Neural cell (in vitro differentiated cells): Measurements from ENCODE around the gene KDM4C. TPM values are rescaled to one million over a fixed set of nuclear protein-coding genes. Genes with fewer than 3 reads are reported as not detected.

ENCODE experiments used
- H2AFZ ChIP-seq: fragments of 200-600, 300-800 bp; sonication (generic), shearing (Covaris generic); 2 replicates; pipeline ENCODE4 v1.6.0; 2014; ENCODE audit warnings: low read depth, mild to moderate bottlenecking, antibody characterized with exemption, low read length, moderate library complexity
- H3F3A ChIP-seq: fragments of 200-600 bp; shearing (Covaris generic); 2 replicates; pipeline ENCODE4 v1.6.1; 2016; ENCODE audit warnings: mild to moderate bottlenecking, moderate library complexity, mixed read lengths, antibody characterized with exemption, low read length; ENCODE audit not compliant: insufficient read depth, poor library complexity, severe bottlenecking
- H3K27ac ChIP-seq: fragments of 200-600, 300-800 bp; sonication (generic), shearing (Covaris generic); 2 replicates; pipeline ENCODE4 v1.5.1; 2014; ENCODE audit warnings: mild to moderate bottlenecking, low read length, moderate library complexity
- H3K27me3 ChIP-seq: fragments of 300-800, 200-600 bp; sonication (generic), shearing (Covaris generic); 2 replicates; pipeline ENCODE4 v1.6.0; 2014; ENCODE audit warnings: mild to moderate bottlenecking, low read depth, low read length, moderate library complexity; ENCODE audit not compliant: insufficient read depth
- H3K36me3 ChIP-seq: fragments of 300-800, 200-600 bp; sonication (generic), shearing (Covaris generic); 2 replicates; pipeline ENCODE4 v1.5.1; 2014; ENCODE audit warnings: mild to moderate bottlenecking, antibody characterized with exemption, low read length, moderate library complexity; ENCODE audit not compliant: insufficient read depth
- H3K4me2 ChIP-seq: fragments of 300-800, 200-600 bp; sonication (generic), shearing (Covaris generic); 2 replicates; pipeline ENCODE4 v1.6.0; 2014; ENCODE audit warnings: mild to moderate bottlenecking, low read length
- H3K4me3 ChIP-seq: fragments of 300-800, 200-600 bp; sonication (generic), shearing (Covaris generic); 2 replicates; pipeline ENCODE4 v1.5.1; 2014; ENCODE audit warnings: mild to moderate bottlenecking, low read length, moderate library complexity
- H3K79me2 ChIP-seq: fragments of 200-600 bp; shearing (Covaris generic); replicated peaks from 2 replicates; pipeline ENCODE4 v1.6.0; 2014; ENCODE audit warnings: mild to moderate bottlenecking, low read length, moderate library complexity; ENCODE audit not compliant: insufficient read depth
- H3K9ac ChIP-seq: fragments of 300-800, 200-600 bp; sonication (generic), shearing (Covaris generic); 2 replicates; pipeline ENCODE4 v1.6.1; 2016; ENCODE audit warnings: mild to moderate bottlenecking, low read length, mixed read lengths
- H3K9me2 ChIP-seq: fragments of 200-600 bp; shearing (Covaris generic); 2 replicates; pipeline ENCODE4 v1.6.1; 2016; ENCODE audit warnings: mild to moderate bottlenecking, low read length, mixed read lengths; ENCODE audit not compliant: insufficient read depth
- H3K9me3 ChIP-seq: fragments of 200-600, 300-800 bp; sonication (generic), shearing (Covaris generic); 2 replicates; pipeline ENCODE4 v1.6.1; 2016; ENCODE audit warnings: mild to moderate bottlenecking, mixed run types, low read length, moderate library complexity, mixed read lengths
- H4K20me1 ChIP-seq: fragments of 200-600 bp; shearing (Covaris generic); 2 replicates; pipeline ENCODE4 v1.6.1; 2016; ENCODE audit warnings: mild to moderate bottlenecking, mixed run types; ENCODE audit not compliant: insufficient read depth
- EP300 ChIP-seq: fragments of 450-650 bp; conservative IDR thresholded peaks from 2 replicates; pipeline ENCODE4 v1.6.1; 2014; ENCODE audit warnings: antibody characterized with exemption, mild to moderate bottlenecking, moderate library complexity; ENCODE audit not compliant: poor library complexity, severe bottlenecking
- EZH2 ChIP-seq: fragments of 200-600, 300-800 bp; shearing (Covaris generic), sonication (generic); IDR thresholded peaks from 2 replicates; pipeline ENCODE4 v1.6.1; 2014; ENCODE audit warnings: antibody characterized with exemption, low read length, borderline replicate concordance, mild to moderate bottlenecking; ENCODE audit not compliant: insufficient read depth, poor library complexity, severe bottlenecking
- MXI1 ChIP-seq: fragments of 450-650 bp; conservative IDR thresholded peaks from 2 replicates; pipeline ENCODE4 v1.6.1; 2014; ENCODE audit warnings: antibody characterized with exemption, mild to moderate bottlenecking; ENCODE audit not compliant: poor library complexity, severe bottlenecking
- POLR2AphosphoS5 ChIP-seq: IDR thresholded peaks from 2 replicates; pipeline ENCODE4 v1.6.1; 2012
- RAD21 ChIP-seq: fragments of 450-650 bp; conservative IDR thresholded peaks from 2 replicates; pipeline ENCODE4 v1.6.1; 2014; ENCODE audit warnings: antibody characterized with exemption, mild to moderate bottlenecking, moderate library complexity
- SMC3 ChIP-seq: fragments of 450-650 bp; conservative IDR thresholded peaks from 2 replicates; pipeline ENCODE4 v1.6.1; 2014; ENCODE audit warnings: antibody characterized with exemption, mild to moderate bottlenecking, moderate library complexity; ENCODE audit not compliant: poor library complexity
- TAF1 ChIP-seq: IDR thresholded peaks from 2 replicates; pipeline ENCODE4 v1.6.1; 2012; ENCODE audit warnings: low read depth
- polyA plus RNA-seq: library from polyadenylated mRNA; depleted of rRNA; stranded (reverse); fragments of >200 nt; gene quantifications from 2 replicates; pipeline ENCODE4 v1.2.3, GENCODE V29; 2014
- TF ChIP-seq, protein P1 (sequence below): fragments of 450-650 bp; IDR thresholded peaks from 2 replicates; pipeline ENCODE4 v1.5.1; 2014; ENCODE audit warnings: antibody characterized with exemption, mild to moderate bottlenecking, moderate library complexity; ENCODE audit not compliant: poor library complexity, severe bottlenecking
- TF ChIP-seq, protein P2 (sequence below): IDR thresholded peaks from 2 replicates; pipeline ENCODE4 v1.6.1; 2012; ENCODE audit warnings: borderline replicate concordance

The KDM4C gene
- polyA plus RNA-seq, 1 donor from 2014 or later = 21.1 TPM

DNA sequence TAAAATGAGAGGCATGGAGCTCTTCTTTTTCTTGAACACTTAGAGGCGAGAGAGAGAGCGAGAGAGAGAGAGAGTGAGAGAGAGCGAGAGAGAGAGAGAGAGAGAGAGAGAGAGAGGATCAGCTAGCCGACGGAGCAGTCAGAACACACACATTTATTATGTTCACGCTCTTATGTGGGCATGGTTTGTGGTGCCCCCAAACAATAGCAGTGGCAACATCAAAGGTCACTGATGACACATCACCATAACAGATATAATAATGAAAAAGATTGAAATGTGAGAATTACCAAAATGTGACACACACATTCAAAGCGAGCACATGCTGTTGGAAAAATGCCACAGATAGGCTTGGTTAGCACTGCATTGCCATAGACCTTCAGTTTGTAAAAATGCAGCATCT lies 116.1 kb downstream of the KDM4C start:
- H3K27me3 ChIP-seq = no peaks in the 10 kb centered on the region
- no peak overlapping the region for H2AFZ ChIP-seq
- TF ChIP-seq MXI1 (no peak), EZH2 (no peak), SMC3 (no peak), TAF1 (no peak), RAD21 (no peak), POLR2AphosphoS5 (no peak), EP300 (no peak)
- TF ChIP-seq, protein P1, sequence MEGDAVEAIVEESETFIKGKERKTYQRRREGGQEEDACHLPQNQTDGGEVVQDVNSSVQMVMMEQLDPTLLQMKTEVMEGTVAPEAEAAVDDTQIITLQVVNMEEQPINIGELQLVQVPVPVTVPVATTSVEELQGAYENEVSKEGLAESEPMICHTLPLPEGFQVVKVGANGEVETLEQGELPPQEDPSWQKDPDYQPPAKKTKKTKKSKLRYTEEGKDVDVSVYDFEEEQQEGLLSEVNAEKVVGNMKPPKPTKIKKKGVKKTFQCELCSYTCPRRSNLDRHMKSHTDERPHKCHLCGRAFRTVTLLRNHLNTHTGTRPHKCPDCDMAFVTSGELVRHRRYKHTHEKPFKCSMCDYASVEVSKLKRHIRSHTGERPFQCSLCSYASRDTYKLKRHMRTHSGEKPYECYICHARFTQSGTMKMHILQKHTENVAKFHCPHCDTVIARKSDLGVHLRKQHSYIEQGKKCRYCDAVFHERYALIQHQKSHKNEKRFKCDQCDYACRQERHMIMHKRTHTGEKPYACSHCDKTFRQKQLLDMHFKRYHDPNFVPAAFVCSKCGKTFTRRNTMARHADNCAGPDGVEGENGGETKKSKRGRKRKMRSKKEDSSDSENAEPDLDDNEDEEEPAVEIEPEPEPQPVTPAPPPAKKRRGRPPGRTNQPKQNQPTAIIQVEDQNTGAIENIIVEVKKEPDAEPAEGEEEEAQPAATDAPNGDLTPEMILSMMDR = no peak
- TF ChIP-seq, protein P2, sequence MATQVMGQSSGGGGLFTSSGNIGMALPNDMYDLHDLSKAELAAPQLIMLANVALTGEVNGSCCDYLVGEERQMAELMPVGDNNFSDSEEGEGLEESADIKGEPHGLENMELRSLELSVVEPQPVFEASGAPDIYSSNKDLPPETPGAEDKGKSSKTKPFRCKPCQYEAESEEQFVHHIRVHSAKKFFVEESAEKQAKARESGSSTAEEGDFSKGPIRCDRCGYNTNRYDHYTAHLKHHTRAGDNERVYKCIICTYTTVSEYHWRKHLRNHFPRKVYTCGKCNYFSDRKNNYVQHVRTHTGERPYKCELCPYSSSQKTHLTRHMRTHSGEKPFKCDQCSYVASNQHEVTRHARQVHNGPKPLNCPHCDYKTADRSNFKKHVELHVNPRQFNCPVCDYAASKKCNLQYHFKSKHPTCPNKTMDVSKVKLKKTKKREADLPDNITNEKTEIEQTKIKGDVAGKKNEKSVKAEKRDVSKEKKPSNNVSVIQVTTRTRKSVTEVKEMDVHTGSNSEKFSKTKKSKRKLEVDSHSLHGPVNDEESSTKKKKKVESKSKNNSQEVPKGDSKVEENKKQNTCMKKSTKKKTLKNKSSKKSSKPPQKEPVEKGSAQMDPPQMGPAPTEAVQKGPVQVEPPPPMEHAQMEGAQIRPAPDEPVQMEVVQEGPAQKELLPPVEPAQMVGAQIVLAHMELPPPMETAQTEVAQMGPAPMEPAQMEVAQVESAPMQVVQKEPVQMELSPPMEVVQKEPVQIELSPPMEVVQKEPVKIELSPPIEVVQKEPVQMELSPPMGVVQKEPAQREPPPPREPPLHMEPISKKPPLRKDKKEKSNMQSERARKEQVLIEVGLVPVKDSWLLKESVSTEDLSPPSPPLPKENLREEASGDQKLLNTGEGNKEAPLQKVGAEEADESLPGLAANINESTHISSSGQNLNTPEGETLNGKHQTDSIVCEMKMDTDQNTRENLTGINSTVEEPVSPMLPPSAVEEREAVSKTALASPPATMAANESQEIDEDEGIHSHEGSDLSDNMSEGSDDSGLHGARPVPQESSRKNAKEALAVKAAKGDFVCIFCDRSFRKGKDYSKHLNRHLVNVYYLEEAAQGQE = no peak
- H3K9ac ChIP-seq = no peak overlapping the region
- no peak overlapping the region for H3K27ac ChIP-seq
- no peaks in the 10 kb centered on the region for H3F3A ChIP-seq
- no peaks in the 10 kb centered on the region for H3K79me2 ChIP-seq
- H3K4me2 ChIP-seq = no peak overlapping the region
- H3K9me3 ChIP-seq = no peaks in the 10 kb centered on the region
- no peaks in the 10 kb centered on the region for H3K36me3 ChIP-seq
- no peak overlapping the region for H3K4me3 ChIP-seq
- H4K20me1 ChIP-seq = no peaks in the 10 kb centered on the region
- no peaks in the 10 kb centered on the region for H3K9me2 ChIP-seq

DNA sequence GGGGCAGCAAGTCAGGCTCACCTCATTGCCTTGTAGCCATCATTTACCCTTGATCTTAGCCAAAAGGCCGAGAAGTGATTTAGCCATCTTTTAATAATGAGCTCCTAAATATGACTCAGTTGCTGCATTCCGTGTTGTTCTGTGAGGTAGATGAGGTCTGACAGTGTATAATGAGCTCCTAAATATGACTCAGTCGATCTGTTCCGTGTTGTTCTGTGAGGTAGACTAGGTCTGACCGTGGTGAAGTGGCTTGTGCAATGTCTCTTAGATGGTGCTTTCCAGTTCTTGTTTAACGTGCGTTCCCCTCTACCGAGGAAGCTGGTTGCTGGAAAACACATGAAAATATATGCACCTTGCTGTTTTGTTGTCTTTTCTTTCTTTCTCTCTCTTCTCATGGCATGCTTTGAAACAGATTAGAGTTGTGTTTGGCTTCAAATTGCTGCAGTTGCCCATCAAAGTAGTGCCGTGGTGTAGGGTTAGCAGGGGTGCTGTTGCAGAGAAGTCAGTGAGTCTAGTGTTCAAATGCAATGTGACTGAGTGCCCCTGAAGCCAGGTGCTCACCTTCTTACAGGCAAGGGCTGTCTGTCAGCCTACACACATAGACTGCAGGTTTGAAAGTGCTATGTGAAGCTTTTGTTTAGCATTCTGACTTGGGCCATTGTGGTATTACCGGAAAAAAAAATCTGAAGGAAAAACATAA lies 118.6 kb downstream of the KDM4C start:
- Histone ChIP-seq H3K27ac (no peak overlapping the region), H3K27me3 (no peaks in the 10 kb centered on the region), H3K79me2 (no peaks in the 10 kb centered on the region), H3K4me3 (no peak overlapping the region), H3K36me3 (no peaks in the 10 kb centered on the region), H3K9ac (no peak overlapping the region), H4K20me1 (no peaks in the 10 kb centered on the region), H3K9me2 (no peaks in the 10 kb centered on the region), H3K9me3 (no peaks in the 10 kb centered on the region), H3K4me2 (no peak overlapping the region), H2AFZ (no peak overlapping the region), H3F3A (no peaks in the 10 kb centered on the region)
- TF ChIP-seq, protein P2 = no peak
- no peak for TF ChIP-seq SMC3
- TF ChIP-seq EP300 = no peak
- TF ChIP-seq, protein P1 = no peak
- TF ChIP-seq TAF1 = no peak
- no peak for TF ChIP-seq EZH2
- TF ChIP-seq MXI1 = no peak
